Ecto neural progenitor cell (in vitro differentiated cells): Measurements from ENCODE around the gene PNO1.
A peak's percentile ranks its signal among the peaks of the same experiment; 100 is the strongest.
"Not testable (repeated sequence)": the region's sequence is repeated elsewhere in the genome, so short reads cannot be mapped to it uniquely, and the experiment has no call there.

Source experiments
- DNase-seq: peaks from one replicate; pipeline ENCODE4 v3.0.0-alpha.2; 2018; ENCODE audit warnings: low spot score

PNO1 gene

DNA sequence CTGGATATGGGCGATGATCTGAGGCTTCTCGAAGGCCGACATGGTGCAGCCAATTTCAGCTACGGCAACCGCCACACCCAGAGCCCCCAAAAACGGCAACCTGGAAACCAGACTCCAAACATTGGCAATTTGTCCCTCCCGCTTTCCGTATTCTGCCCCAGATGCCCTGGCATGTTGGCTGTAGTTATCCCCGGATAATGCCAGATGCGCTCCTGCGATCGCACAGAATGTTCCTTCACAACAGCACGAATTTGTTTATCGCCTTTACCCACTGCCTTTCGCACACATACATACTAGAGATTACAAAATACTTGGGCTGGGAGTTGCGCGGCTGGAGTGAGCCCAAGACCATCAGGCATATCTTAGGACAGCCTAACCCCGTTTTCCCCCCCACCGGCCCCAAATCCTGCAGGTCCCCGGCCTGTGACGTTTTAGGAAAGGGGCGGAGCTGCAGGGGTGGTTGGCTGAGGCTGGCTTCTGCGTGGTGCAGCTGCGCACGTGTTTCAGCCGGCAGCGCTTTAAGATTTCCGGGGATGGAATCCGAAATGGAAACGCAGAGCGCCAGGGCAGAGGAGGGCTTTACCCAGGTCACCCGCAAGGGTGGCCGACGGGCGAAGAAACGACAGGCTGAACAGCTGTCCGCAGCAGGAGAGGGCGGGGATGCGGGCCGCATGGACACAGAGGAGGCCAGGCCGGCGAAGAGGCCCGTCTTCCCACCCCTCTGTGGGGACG lies at the start of gene PNO1:
TSS of gene PNO1 (plus strand) at position 487 of the 732 bp plus-strand sequence. CDS start at position 534, 47 bp downstream.
- peak; percentile 96 for DNase-seq

DNA sequence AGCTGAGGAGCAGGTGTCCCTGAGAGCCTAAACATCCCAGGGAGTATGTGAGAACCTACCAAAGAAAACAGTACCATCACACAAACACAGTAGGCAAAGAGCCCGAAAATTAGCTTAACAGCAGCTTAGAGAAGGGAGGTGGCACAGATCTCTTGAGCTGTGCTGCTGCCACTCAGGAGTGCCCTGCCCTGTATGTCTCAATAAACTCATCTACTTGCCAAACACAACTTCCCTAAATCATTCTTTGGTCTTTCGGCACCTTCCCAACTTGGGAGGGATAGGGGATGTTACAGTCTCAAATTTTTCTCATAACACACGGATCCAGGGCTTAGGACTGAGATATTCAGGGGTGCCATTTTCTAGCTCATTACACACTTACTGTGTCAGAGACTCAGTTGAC lies 49.6 kb upstream of the PNO1 start:
- DNase-seq: no peak

DNA sequence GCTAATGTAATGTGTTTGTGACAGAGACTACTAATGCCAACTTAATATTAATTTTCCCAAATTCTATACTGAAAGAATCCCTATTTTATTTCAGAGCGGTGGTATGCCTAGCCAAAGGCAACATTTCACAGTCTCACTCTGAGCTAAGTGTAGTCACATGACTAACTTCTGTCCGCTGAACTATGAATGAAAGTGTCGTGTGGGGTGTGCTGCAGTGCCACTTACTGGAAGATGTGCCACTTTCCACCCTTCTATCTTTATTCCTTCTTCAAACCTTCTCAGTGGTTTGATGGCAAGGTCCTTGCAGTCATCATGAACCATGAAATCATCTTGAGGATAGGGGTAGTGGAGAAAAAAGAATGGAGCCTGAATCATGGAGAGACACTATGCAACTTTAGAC lies 47.6 kb upstream of the PNO1 start:
- no peak for DNase-seq

DNA sequence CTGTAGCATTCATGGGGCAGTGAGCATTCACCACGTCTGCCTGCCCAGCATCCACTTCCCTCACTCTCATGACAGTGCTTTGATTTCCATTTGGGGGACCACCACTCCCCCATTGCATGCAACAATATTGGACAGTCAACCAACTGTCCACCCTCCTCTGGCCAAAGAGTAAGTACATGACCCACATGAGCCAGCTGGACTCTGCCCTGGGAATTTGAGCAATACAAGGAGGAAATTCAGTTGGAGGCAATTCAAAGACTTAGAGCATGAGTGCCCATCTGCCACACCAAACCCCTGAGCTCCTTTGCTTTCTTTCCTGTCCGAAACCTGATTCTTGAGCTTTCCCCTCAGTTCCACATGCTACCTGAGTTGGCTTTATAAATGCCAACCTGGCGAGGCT lies 41.7 kb upstream of the PNO1 start:
- no peak for DNase-seq

GRCh38 chr2:68117922-68118321 lies 39.8 kb upstream of the PNO1 start:
- not testable (repeated sequence) for DNase-seq

DNA sequence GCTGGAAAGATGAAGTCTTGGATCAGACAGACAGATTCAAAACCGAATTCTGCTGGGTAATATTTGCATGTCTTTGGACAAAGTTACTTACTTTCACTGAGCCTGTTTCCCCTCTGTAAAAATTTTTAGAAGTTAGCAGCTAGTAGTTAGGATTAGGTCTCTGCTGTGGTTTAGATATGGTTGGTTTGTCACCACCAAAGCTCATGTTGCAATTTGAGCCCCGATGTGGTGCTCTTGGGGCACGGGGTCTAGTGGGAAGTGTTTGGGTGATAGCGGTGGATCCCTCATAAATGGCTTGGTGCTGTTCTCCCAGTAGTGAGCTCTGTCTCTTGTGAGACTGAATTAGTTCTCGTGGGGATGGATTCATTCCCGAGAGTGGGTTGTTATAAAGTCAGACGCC lies 38.9 kb upstream of the PNO1 start:
- DNase-seq: no peak

DNA sequence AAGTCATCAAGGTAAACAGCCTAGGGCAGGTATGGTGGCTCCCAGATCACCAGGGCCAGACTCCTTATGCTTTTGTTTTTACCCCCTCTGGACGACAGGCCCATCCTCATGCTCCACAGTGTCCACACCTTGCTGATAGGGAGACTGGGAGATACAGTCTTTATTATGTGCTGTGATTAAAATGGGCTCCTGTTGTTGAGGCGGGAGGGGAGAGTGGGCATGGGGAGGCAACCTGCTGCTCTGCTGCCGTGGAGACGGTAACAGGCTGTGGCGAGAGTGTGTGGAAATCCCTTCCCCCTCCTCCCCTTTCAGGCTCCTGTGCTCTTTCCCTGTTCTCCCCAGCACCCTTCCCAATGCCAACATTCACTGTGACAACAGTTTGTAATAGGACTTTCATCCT lies 38.2 kb upstream of the PNO1 start:
- DNase-seq: no peak

DNA sequence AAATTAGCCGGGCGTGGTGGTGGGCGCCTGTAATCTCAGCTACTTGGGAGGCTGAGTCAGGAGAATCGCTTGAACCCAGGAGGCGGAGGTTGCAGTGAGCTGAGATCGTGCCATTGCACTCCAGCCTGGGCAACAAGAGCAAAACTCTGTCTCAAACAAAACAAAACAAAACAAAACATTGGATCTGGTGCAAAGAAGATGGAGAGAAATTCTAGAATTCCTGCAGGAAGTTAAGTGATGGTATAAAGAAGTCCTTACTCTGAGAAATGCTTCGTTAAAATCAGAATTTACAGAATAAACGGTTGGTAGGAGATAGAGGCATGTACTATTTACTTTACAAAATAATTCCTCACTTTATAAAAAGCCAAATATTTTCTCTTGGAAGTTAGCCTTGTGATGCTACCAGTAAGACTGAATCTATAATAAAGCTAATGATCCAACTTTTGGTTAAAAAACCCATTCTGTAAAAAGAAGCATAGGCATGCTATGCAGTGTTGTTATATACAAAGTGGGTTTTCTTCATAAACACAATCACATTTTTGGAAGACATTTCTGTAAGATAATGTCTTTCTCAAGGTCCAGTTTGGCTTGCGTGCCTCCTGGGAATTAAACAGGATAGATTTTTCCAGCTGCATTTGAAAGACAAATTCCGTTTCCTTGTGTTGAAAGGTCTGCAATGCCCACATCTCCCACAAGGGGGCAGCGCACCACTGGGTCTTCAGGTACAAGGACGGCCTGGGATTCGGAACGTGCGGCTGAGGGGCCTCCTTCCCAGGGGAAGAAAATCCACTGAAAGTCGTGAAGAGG lies 35.6 kb upstream of the PNO1 start:
- peak; percentile 90 for DNase-seq

DNA sequence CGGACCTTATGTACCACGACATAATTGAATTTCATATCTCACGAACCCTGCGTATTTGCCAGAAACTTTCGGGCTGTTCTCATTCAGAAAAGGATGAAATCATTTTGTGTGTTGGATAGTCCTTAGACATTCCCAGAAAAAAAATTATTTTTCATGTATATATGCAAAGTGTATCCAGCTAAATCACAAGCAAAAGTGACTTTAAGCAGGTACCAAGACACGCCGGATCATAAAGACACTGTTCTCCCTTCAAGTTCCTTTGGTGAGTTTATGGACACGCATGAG lies 35.1 kb upstream of the PNO1 start:
- DNase-seq: no peak

GRCh38 chr2:68124321-68124720 lies 33.4 kb upstream of the PNO1 start:
- no peak for DNase-seq

DNA sequence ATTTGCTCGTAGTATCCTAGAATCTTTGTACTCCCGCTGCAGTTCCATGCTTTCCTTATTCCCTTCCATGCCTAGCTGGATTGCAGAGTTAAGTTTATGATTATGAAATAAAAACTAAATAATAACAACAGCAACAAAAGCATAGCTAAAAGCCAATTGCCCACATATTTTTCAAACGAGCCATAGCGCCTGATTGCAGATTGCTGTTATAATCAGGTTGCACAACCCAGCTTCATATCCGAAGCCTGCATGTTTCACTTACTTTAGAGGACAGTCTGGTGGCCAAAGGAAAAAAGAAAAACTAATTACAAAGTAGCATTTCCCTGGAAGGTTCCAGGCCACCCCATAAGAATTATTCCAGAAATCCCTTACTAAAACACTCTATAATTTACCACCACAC lies 31.9 kb upstream of the PNO1 start:
- no peak for DNase-seq

GRCh38 chr2:68126561-68126960 lies 31.1 kb upstream of the PNO1 start:
- no peak for DNase-seq

DNA sequence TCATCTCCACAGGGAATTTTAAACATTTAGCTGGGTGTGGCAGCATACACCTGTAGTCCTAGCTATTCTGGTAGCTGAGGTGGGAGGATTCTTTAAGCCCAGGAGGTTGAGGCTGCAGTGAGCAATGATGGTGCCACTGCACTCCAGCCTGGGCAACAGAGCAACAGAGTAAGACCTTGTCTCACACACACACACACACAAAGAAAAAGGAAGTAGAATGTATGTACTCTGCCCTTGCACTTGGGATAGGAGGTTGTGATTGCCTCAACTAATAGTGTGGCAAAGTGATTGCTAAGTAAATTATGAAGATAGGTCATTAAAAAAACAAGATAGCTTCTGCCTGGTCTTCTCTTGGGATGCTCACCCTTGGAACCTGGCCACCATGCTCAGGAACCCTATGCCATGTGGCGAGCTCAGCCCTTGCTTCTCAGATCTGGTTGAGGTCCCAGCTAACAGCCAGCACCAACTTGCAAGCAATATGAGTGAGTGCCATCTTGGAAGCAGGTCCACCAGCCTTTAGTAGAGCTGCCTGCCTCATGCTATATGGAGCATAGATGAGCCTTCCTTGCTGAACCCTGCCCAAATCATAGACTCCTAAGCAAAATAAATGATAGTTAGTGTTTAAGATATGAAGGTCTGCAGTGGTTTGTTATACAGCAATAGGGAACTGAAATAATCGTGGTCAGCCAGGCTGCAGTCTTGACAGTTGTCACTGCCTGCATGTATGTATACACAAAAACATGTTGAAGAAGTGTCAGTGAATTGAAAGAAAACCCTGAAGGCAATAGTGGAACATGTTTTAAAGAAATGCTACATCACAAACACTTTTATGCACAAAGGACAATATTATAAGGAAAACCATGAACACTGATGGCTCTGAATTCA lies 30.1 kb upstream of the PNO1 start:
- no peak for DNase-seq

DNA sequence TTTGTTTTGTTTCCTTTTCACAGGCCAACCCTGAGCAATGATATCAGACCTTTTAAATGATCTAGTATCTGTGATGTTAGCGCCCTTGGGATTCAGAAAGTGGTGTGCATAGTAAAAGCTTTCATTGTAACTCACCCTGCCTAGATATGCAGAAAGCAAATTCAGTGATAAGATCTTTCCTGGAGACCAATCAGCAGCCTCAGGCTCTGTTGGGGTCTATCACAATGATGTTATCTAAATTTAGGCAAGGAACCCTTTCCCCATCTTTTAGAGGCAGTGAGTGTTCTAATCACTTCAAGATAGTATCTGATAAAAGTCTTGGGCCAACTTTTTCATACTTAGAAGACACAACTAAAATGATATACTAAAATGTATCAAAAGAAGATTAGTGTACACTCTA lies 23.6 kb upstream of the PNO1 start:
- DNase-seq: no peak

DNA sequence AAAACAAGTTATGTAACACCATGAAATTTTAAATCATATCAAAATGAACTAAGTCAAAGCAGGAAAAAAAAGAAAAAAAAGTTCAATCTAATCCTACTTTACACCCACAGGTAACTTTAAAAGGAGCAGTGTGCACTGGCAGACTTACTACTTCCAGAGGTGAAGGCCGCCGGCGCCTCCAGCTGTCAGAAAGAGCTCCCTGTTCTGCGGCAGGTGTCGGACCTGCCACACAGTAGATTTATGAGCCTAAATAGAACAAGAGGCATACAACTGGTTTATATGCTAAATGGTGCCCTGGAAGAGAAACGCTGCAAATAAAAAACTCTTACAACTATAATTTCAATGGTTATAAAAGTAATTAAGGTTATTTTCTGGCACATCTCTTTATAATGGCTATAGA lies 23.1 kb upstream of the PNO1 start:
- DNase-seq: no peak

DNA sequence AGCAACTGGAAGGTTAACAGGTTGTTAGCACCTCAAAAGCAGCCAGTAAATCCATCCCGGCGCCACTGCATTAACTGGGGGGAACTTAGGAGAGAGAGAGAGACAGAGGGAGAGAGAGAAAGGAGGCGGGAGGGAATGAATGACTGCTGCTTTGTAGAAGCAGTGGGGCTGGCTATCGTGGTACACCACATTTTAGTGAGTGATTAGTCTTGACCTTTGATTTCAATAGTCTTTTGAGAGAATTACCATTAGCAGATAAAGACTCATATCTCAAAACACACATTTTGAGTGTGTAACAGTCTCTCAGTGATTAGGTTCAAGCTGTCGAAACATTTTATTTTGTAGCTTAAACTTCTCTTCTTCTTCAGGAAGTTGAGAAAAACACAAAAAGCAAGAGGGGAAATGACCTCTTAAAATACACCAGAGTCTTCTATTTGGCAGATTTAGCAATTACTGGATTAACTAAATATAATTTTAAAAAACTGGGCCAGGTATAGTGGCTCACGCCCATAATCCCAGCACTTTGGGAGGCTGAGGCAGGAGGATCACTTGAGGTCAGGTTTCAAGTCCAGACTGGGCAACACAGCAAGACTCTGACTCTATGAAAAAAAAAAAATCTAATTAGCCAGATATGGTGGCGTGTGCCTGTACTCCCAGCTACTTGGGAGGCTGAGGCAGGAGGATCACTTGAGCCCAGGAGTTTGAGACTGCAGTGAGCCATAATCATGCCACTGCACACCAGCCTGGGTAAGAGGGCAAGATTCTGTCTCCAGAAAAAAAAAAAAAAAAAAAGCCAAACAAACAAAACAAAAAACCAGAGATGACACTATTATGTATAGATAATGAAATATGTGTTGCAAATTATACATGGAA lies 22.0 kb upstream of the PNO1 start:
- no peak for DNase-seq

- DNase-seq: no peak
Observed at GRCh38 chr2:68141875-68142274, 15.8 kb upstream of the PNO1 start.

DNA sequence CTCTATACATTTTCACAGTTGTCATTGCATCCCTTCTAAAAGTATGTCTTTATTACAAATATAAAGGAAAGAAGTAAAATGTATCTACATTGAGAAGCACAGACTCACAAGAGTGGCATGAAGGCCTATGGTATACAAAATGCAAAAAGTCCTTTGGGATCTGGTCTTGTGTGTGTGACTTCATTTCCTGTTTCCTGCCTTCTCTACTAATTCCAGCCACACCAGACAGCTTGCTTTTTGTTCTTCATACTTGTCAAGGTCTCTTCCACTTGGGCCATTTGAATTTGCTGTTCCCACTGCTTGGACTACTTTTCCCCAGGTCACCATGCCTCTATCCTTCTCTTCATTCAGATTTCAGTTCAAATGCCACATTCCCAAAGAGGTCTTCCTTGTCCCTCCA lies 6.7 kb upstream of the PNO1 start:
- no peak for DNase-seq

DNA sequence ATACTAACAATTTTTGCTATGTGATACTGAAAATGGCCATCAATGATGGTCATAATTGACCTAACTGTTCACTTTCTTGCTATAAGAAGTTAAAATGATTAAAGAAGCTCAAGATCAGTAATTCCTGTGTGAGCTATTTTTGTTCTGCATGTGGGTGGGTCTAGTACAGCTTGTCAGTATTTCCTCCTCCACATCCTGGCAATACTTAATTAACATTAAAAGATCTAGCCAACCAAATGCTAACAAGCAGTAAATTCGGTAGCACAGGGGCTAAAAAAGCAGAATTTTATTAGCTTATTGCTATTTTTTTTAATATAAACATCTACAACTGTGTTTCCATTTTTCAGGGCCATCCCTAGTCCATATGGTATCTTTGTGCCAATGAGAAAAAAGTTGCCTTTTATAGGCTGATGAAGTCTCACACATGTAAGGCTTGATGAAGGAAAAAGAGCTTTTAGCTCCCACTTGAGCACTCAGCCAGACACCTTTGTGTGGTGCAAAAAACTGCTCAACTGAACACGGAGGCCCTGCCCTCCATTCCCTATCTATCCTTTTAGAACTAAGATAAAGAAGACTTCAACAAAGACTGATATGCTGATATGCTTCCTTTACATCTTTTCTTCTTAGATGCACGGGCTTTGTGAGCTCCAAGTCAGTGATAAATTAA lies 4.9 kb upstream of the PNO1 start:
- no peak for DNase-seq

- DNase-seq: no peak
Observed at GRCh38 chr2:68155618-68156017, 2.1 kb upstream of the PNO1 start.

GRCh38 chr2:68156419-68156818 lies 1.3 kb upstream of the PNO1 start:
- DNase-seq: no peak
